ENCODE data around the gene RPTOR.

DNA sequence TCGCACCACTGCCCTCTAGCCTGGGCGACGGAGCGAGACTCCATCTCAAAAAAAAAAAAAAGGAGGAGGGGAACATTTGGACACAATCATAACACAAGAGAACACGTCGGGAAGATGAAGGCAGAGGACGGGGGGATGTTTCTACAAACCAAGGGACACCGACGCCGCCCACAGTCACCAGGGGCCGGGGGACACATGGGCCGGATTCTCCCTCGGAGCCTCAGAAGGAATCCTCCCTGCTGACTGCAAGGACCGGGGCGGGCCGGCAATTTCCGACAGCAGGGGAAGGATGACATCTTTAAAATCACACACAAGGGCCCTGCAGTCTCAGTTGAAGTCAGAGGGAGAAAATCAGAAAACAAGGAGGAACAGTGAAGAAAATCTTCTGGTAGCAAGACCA is 438.9 kb downstream of the RPTOR start:
- TF ChIP-seq, protein P1, sequence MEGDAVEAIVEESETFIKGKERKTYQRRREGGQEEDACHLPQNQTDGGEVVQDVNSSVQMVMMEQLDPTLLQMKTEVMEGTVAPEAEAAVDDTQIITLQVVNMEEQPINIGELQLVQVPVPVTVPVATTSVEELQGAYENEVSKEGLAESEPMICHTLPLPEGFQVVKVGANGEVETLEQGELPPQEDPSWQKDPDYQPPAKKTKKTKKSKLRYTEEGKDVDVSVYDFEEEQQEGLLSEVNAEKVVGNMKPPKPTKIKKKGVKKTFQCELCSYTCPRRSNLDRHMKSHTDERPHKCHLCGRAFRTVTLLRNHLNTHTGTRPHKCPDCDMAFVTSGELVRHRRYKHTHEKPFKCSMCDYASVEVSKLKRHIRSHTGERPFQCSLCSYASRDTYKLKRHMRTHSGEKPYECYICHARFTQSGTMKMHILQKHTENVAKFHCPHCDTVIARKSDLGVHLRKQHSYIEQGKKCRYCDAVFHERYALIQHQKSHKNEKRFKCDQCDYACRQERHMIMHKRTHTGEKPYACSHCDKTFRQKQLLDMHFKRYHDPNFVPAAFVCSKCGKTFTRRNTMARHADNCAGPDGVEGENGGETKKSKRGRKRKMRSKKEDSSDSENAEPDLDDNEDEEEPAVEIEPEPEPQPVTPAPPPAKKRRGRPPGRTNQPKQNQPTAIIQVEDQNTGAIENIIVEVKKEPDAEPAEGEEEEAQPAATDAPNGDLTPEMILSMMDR (IDR thresholded peaks at IDR 0.05 in 4 of 5, conservative IDR thresholded peaks at IDR 0.05 in 1 of 5) = no peak
- no peak for TF ChIP-seq POLR2A (IDR thresholded peaks at IDR 0.05)

All from gastrocnemius medialis (tissue), 4 donors.